Peyer's patch (tissue), 4 donors: ENCODE results near the gene OR2F1. TPM values are rescaled to one million over a fixed set of nuclear protein-coding genes. Genes with fewer than 3 reads are reported as not detected.

Source experiments
- DNase-seq, 3 donors: peaks; one replicate each; pipeline ENCODE4 v3.0.0-alpha.2; 2017 to 2019
- H3K27ac ChIP-seq, 4 donors: fragments of 200-600 bp; sonication (generic); one replicate each; pipeline ENCODE4 v1.5.1; 2016 to 2019
- H3K27me3 ChIP-seq, 2 donors: fragments of 200-600 bp; sonication (generic); one replicate each; pipeline ENCODE4 v1.5.1; 2019
- H3K36me3 ChIP-seq, 3 donors: fragments of 200-600 bp; sonication (generic); one replicate each; pipeline ENCODE4 v1.5.1; 2016 to 2019
- H3K4me1 ChIP-seq, 4 donors: fragments of 200-600 bp; sonication (generic); one replicate each; pipeline ENCODE4 v1.5.1; 2016 to 2019
- H3K4me3 ChIP-seq, 4 donors: fragments of 200-600 bp; sonication (generic); 1 replicate in 3 of 4; 2 replicates in 1 of 4; pipeline ENCODE4 v1.5.1; 2016 to 2019; ENCODE audit warnings: mild to moderate bottlenecking in 1 of 4
- H3K9me3 ChIP-seq, 4 donors: fragments of 200-600 bp; sonication (generic); one replicate each; pipeline ENCODE4 v1.5.1; 2016 to 2019; ENCODE audit warnings: mild to moderate bottlenecking in 1 of 4
- POLR2A ChIP-seq, 2 donors: fragments of 450-650 bp; IDR thresholded peaks; one replicate each; pipeline ENCODE4 v1.5.1; 2017; ENCODE audit warnings: antibody characterized with exemption in 2 of 2, mild to moderate bottlenecking in 2 of 2, moderate library complexity in 2 of 2
- total RNA-seq, 4 donors: library from RNA; depleted of rRNA; stranded (reverse); fragments of >200 nt; gene quantifications; one replicate each; pipeline ENCODE4 v1.1.0, GENCODE V29; 2016
- TF ChIP-seq, protein P1 (sequence below), 6 experiments: fragments of 450-650 bp in 4 of 6; fragments of 200-600 bp in 2 of 6; sonication (generic) in 1 of 6; IDR thresholded peaks; one replicate each; pipeline ENCODE4 v1.5.1; 2017 to 2019; ENCODE audit warnings: antibody characterized with exemption in 6 of 6, mild to moderate bottlenecking in 3 of 6, moderate library complexity in 1 of 6

The OR2F1 gene
- total RNA-seq, 4 donors from 2014 or later: not detected

DNA sequence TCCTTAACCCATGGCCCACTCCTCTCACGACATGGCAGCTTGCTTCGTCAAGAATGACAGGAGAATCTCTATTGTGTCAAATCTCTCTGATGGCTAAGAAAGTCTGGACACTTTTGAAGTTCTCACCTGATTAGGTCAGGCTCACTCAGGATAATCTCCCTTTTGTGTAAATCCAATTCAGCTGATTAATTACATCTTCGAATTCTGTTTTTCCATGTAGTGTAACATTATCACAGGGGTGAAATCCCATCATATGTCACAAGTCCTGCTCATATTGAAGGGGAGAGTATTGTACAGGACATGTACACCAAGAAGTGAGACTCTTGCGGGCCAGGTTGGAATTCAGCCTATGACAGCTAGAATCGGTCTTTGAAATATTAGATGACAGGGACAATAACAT lies 29.3 kb downstream of the OR2F1 start:
- no peaks in the 10 kb centered on the region for H3K27me3 ChIP-seq
- no peaks in the 10 kb centered on the region for H3K4me1 ChIP-seq
- no peak overlapping the region for H3K27ac ChIP-seq
- H3K36me3 ChIP-seq: no peaks in the 10 kb centered on the region
- H3K4me3 ChIP-seq: no peak overlapping the region
- DNase-seq: no peak
- no peaks in the 10 kb centered on the region for H3K9me3 ChIP-seq
- TF ChIP-seq POLR2A (IDR thresholded peaks at IDR 0.05): no peak
- TF ChIP-seq, protein P1, sequence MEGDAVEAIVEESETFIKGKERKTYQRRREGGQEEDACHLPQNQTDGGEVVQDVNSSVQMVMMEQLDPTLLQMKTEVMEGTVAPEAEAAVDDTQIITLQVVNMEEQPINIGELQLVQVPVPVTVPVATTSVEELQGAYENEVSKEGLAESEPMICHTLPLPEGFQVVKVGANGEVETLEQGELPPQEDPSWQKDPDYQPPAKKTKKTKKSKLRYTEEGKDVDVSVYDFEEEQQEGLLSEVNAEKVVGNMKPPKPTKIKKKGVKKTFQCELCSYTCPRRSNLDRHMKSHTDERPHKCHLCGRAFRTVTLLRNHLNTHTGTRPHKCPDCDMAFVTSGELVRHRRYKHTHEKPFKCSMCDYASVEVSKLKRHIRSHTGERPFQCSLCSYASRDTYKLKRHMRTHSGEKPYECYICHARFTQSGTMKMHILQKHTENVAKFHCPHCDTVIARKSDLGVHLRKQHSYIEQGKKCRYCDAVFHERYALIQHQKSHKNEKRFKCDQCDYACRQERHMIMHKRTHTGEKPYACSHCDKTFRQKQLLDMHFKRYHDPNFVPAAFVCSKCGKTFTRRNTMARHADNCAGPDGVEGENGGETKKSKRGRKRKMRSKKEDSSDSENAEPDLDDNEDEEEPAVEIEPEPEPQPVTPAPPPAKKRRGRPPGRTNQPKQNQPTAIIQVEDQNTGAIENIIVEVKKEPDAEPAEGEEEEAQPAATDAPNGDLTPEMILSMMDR (IDR thresholded peaks at IDR 0.05): no peak

DNA sequence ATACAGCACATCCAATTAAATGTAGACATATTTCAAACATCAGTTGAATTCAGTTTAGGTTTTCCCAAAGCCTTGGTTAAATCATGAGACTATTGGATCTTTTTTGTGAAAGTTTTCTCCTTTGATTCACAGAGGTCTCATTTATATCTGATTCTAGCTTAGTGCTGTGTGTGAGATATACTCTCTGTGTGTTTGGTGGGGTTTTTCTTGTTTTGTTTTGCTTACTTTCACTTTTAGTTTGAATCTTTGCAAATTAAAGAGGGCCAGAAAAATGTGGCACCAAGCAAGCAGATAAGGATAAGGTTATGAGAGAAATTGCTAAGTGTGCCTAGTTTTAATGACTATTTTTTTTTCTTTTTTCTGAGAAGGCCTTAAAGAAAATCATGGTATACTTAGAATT lies 32.9 kb downstream of the OR2F1 start:
- Histone ChIP-seq H3K9me3 (no peaks in the 10 kb centered on the region), H3K4me1 (no peaks in the 10 kb centered on the region), H3K4me3 (no peak overlapping the region), H3K27me3 (no peaks in the 10 kb centered on the region), H3K27ac (no peak overlapping the region), H3K36me3 (no peaks in the 10 kb centered on the region)
- DNase-seq: no peak
- TF ChIP-seq, protein P1 (IDR thresholded peaks at IDR 0.05): no peak
- no peak for TF ChIP-seq POLR2A (IDR thresholded peaks at IDR 0.05)

DNA sequence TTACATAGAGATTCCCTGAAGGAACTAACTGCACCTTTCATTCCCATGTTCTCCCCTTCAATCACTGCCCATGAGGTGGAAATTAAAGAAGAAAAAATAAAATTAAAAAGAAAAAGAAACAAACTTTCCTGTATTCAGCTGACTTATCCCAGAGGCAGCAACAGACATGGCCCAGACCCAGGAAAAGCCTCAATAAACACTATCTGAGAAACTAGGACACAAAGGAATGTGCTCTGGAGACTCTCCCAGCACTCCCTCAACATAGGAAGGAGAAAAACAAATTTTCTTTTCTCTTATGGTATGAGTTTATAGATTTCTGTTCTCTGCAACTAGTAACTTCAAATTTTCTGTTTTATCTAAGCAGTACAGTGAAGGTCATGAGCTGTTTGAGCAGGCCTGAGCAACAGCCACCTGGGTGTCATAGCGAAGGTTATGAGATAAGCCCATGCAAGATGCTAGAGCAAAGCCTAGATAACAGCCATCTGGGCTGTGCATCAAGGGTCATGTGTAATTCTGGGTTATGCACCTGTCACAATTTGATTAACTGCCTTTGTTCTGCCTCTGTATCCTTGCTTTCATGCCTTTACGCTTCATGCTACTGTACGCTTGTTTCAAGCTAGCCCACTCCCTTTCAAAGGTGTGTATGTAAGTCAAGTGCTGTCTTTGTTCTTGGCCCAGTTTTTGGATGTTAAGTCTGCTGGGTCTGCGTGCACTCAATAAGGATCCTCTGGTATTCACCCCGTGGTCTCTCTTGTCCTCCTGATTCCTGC lies 34.5 kb downstream of the OR2F1 start:
- no peak for DNase-seq
- no peak overlapping the region for H3K27ac ChIP-seq
- H3K9me3 ChIP-seq: no peaks in the 10 kb centered on the region
- H3K27me3 ChIP-seq: no peaks in the 10 kb centered on the region
- H3K4me1 ChIP-seq: no peaks in the 10 kb centered on the region
- H3K4me3 ChIP-seq: no peak overlapping the region
- no peaks in the 10 kb centered on the region for H3K36me3 ChIP-seq
- TF ChIP-seq, protein P1 (IDR thresholded peaks at IDR 0.05): no peak
- no peak for TF ChIP-seq POLR2A (IDR thresholded peaks at IDR 0.05)

DNA sequence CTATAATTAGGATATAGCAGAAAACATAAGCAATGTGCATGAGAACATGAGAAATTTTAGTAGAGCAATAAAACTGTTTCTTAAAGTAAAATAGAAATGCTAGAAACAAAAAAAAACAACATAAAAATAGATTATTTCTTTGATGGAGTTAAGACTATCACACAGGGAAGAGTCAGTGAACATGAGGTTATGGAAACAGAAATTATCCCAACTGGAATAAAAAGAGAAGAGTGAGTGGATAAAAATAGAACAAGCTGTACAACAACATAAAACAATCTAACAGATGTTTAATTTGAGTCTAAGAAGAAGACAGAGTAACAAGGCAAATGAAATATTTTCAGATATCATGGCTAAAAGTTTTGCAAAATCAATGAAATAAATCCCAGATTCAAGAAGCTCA lies 38.0 kb downstream of the OR2F1 start:
- Histone ChIP-seq H3K36me3 (no peaks in the 10 kb centered on the region), H3K4me3 (no peak overlapping the region), H3K9me3 (no peaks in the 10 kb centered on the region), H3K27me3 (no peaks in the 10 kb centered on the region), H3K4me1 (no peaks in the 10 kb centered on the region), H3K27ac (no peak overlapping the region)
- no peak for DNase-seq
- TF ChIP-seq POLR2A (IDR thresholded peaks at IDR 0.05): no peak
- TF ChIP-seq, protein P1 (IDR thresholded peaks at IDR 0.05): no peak

DNA sequence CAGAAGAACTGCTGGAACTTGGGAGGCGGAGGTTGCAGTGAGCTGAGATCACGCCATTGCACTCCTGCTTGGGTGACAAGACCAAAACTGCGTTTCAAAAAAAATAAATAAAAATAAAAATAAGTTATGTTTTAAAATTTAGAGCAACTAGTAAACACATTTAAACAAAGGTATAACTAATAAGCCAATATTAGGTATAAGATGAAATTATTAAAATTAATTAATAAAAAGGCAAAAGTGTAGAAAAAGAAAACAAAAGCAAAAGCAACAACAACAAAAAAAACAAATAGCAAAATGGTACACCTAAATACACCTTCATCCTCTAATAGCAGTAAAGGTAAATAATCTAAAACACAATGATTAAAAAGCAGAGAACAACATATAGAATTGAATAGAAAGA lies 39.3 kb downstream of the OR2F1 start:
- TF ChIP-seq, protein P1 (IDR thresholded peaks at IDR 0.05): no peak
- TF ChIP-seq POLR2A (IDR thresholded peaks at IDR 0.05): no peak
- no peaks in the 10 kb centered on the region for H3K4me1 ChIP-seq
- no peaks in the 10 kb centered on the region for H3K9me3 ChIP-seq
- H3K4me3 ChIP-seq: no peak overlapping the region
- no peaks in the 10 kb centered on the region for H3K27me3 ChIP-seq
- H3K36me3 ChIP-seq: no peaks in the 10 kb centered on the region
- H3K27ac ChIP-seq: no peak overlapping the region
- DNase-seq: no peak
